A673 (cell line): ENCODE data around the gene LRRFIP1.

Experiments
- CTCF ChIP-seq: fragments of 300-800, 200-600 bp; sonication (generic); conservative IDR thresholded peaks from 2 replicates; pipeline ENCODE4 v1.5.1; 2017; ENCODE audit warnings: low read depth, mild to moderate bottlenecking, antibody characterized with exemption, low read length, moderate library complexity, mixed read lengths
- EZH2 ChIP-seq: fragments of 200-600 bp; sonication (generic); IDR thresholded peaks from 2 replicates; pipeline ENCODE4 v1.6.1; 2017; ENCODE audit warnings: borderline replicate concordance, low read depth, mild to moderate bottlenecking, mixed read lengths, antibody characterized with exemption, low read length; ENCODE audit not compliant: poor library complexity, severe bottlenecking

DNA sequence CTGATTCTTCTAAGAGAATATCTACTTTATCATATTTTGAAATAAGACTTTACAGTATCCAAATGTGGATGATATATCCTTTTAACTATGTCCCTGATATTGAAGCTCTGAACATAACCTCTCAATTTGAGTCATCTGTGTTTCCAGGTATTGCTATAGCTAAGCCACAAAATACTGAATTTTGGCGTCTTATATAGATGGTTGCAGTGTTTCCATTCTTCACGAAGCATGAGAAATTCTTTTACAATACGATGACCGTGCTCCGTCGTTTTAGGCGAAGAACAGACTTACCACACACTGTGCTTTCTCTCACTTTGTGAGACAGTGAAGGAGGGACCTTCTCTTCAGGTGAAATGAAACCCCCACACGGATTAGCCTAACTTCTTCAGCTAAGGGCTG, 45.3 kb downstream of the LRRFIP1 start:
- TF ChIP-seq CTCF (no peak), EZH2 (no peak)
